ENCODE measurements around the gene HRNR.

GRCh38 chr1:152197361-152197941 lies 26.5 kb downstream of the HRNR start:
- no peak for TF ChIP-seq POLR2AphosphoS5 (IDR thresholded peaks at IDR 0.05)
- no peak for TF ChIP-seq POLR2A (IDR thresholded peaks at IDR 0.05)
- TF ChIP-seq CTCF (IDR thresholded peaks at IDR 0.05): no peak

All from transverse colon (tissue), 4 donors.